Right atrium auricular region (tissue), 2 donors: Measurements from ENCODE around the gene NTN4. TPM values are rescaled to one million over a fixed set of nuclear protein-coding genes. Genes with fewer than 3 reads are reported as not detected.

Source experiments
- DNase-seq: peaks from one replicate; pipeline ENCODE4 v3.0.0-alpha.2; 2019; ENCODE audit warnings: low spot score
- H3K27ac ChIP-seq, 2 donors: fragments of 200-600 bp; sonication (generic); 1 replicate in 1 of 2; 2 replicates in 1 of 2; pipeline ENCODE4 v1.5.1; 2016 to 2019
- H3K27me3 ChIP-seq, 2 donors: fragments of 200-600 bp; sonication (generic); one replicate each; pipeline versions ENCODE4 v1.5.1 to v1.6.0; 2017 to 2019
- H3K36me3 ChIP-seq: fragments of 200-600 bp; sonication (generic); one replicate; pipeline ENCODE4 v1.5.1; 2016
- H3K4me1 ChIP-seq, 2 donors: fragments of 200-600 bp; sonication (generic); one replicate each; pipeline versions ENCODE4 v1.5.1 to v1.6.0; 2017 to 2019
- H3K4me3 ChIP-seq, 2 donors: fragments of 200-600 bp; sonication (generic); 1 replicate in 1 of 2; 2 replicates in 1 of 2; pipeline ENCODE4 v1.5.1; 2017 to 2019; ENCODE audit warnings: mild to moderate bottlenecking in 1 of 2, moderate library complexity in 1 of 2
- H3K9me3 ChIP-seq, 2 donors: fragments of 200-600 bp; sonication (generic); one replicate each; pipeline ENCODE4 v1.5.1; 2019
- total RNA-seq, 2 donors: library from RNA; depleted of rRNA; stranded (reverse); fragments of >200 nt; gene quantifications; one replicate each; pipeline ENCODE4 v1.1.0, GENCODE V29; 2016
- TF ChIP-seq, protein P1 (sequence below), 2 donors: fragments of 200-600 bp; sonication (generic); IDR thresholded peaks; one replicate each; pipeline ENCODE4 v1.5.1; 2019; ENCODE audit warnings: antibody characterized with exemption in 2 of 2

The NTN4 gene
- total RNA-seq, 2 donors from 2014 or later = 69.0 to 85.3 TPM

DNA sequence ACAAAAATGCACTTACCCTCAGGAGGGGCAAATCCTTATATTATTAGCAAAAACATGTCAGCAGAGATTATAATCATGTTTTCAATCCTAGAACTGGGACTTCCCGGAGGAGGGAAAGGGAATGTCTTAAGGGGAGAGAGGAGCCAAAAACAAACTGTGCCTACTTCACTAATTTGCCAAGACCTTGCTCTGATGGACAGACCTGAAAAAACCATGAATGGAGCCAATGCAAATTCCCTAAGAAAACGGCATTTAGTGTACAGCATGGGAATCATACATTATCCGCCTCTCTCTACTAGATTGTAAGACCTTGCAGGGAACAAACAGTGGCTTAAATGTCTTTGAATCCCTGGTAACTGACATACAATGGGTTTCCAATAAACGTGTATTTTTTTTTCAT, 70.4 kb downstream of the NTN4 start:
- no peaks in the 10 kb centered on the region for H3K27me3 ChIP-seq
- TF ChIP-seq, protein P1, sequence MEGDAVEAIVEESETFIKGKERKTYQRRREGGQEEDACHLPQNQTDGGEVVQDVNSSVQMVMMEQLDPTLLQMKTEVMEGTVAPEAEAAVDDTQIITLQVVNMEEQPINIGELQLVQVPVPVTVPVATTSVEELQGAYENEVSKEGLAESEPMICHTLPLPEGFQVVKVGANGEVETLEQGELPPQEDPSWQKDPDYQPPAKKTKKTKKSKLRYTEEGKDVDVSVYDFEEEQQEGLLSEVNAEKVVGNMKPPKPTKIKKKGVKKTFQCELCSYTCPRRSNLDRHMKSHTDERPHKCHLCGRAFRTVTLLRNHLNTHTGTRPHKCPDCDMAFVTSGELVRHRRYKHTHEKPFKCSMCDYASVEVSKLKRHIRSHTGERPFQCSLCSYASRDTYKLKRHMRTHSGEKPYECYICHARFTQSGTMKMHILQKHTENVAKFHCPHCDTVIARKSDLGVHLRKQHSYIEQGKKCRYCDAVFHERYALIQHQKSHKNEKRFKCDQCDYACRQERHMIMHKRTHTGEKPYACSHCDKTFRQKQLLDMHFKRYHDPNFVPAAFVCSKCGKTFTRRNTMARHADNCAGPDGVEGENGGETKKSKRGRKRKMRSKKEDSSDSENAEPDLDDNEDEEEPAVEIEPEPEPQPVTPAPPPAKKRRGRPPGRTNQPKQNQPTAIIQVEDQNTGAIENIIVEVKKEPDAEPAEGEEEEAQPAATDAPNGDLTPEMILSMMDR (IDR thresholded peaks at IDR 0.05) = no peak
- H3K4me3 ChIP-seq = no peak overlapping the region
- H3K9me3 ChIP-seq = no peaks in the 10 kb centered on the region
- H3K4me1 ChIP-seq = peaks cover 0 to 20% of the 10 kb centered on the region in 2 donors
- H3K27ac ChIP-seq = no peak overlapping the region
- no peak for DNase-seq
- no peaks in the 10 kb centered on the region for H3K36me3 ChIP-seq

DNA sequence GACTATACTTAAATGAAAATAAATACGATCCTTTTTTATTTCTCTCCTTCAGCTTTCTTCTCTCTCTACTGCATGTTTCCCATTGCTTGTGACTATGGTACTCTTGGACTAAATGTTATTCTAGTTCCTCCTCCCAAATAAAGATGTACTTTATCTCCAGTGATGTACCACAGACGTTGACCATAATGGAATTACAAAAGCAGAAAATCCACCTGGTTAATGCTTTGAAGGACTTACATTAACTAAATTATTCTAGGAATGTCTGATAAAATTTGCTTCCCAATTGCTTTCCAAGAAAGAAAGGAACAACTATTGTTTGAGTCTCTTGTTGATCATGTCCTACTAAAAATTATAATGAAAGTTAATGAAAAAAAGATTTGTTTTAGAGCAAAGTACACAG, 71.8 kb downstream of the NTN4 start:
- Histone ChIP-seq H3K27ac (no peak overlapping the region), H3K27me3 (no peaks in the 10 kb centered on the region), H3K36me3 (no peaks in the 10 kb centered on the region), H3K9me3 (no peaks in the 10 kb centered on the region), H3K4me1 (peaks cover 0 to 20% of the 10 kb centered on the region in 2 donors), H3K4me3 (no peak overlapping the region)
- DNase-seq = no peak
- TF ChIP-seq, protein P1 (IDR thresholded peaks at IDR 0.05) = no peak

DNA sequence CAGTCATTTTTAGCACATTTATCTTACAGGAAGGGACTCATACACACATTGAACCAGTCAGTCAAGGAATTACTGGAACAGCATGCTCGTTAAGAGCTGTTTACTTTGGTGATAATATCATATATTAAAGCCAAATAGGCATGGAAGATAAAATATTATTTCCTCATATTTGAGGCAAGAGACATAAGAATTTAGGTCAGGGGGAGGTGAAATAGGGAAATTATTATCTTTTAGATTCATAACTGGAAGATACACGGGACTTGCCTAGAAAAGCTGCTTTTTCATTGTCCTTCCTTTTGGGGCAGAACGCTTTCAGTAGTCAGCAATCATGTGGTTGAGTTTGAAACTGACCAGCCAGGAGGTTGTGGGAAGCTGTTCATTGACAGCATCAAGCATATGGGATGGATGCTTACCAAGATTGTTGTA, 72.5 kb downstream of the NTN4 start:
- H3K4me1 ChIP-seq = peaks cover 0 to 20% of the 10 kb centered on the region in 2 donors
- peaks cover 2% of the 10 kb centered on the region for H3K36me3 ChIP-seq
- H3K27ac ChIP-seq = peak overlapping the region in 1 of 2 donors; percentile 21
- TF ChIP-seq, protein P1 (IDR thresholded peaks at IDR 0.05) = no peak
- H3K4me3 ChIP-seq = no peak overlapping the region
- H3K9me3 ChIP-seq = no peaks in the 10 kb centered on the region
- DNase-seq = no peak
- H3K27me3 ChIP-seq = no peaks in the 10 kb centered on the region

DNA sequence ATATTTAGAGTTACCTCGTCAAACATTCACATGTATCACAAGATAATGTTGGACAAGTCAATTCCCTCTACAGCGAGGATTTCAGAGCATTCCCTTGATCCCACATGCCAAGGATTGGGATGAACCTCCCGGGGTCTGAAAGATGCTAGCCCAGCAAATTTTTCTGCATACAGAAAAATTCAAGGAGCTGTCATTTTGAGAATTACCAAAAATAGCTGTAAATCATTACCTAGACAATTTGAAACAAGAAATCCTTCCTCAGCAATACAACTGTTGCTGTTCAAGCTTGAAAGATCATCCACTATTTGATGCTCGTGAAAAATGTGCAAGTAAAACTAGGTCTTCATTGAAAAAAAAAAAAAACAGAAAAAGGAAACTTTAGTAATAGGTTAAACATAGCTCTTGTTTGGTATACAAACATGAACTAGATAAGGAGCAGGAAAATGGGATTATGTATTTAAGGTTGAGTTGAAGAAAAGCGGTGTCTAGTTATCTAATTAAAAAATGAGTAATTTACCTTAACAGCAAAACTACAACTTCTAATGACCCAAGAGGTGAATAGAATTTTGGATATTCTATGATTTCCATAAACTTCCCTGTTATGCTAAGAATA, 73.1 kb downstream of the NTN4 start:
- peaks cover 4% of the 10 kb centered on the region for H3K36me3 ChIP-seq
- no peak overlapping the region for H3K4me3 ChIP-seq
- no peaks in the 10 kb centered on the region for H3K9me3 ChIP-seq
- TF ChIP-seq, protein P1 (IDR thresholded peaks at IDR 0.05) = no peak
- no peak for DNase-seq
- H3K27me3 ChIP-seq = no peaks in the 10 kb centered on the region
- peak overlapping the region in 1 of 2 donors; percentile 21 for H3K27ac ChIP-seq
- peaks cover 0 to 20% of the 10 kb centered on the region in 2 donors for H3K4me1 ChIP-seq

DNA sequence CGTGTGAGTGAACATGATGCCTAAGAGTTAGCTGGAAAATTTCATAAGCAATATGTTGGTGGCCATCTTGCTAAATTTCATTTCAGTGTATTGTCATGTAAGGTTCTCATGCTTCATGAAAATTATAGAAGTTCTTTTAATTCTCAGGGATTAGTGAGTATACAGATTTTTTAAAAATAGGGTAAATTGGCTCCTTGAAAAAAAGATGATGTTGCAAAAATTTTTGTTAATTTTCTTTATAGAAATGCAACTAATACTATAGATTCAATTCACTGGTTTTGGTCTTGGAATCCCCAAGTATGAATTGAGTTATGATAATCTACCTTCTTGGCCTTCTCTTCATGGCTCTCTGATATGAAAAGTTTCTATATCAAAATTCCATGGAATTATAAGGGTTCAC, 75.4 kb downstream of the NTN4 start:
- peaks cover 0 to 14% of the 10 kb centered on the region in 2 donors for H3K4me1 ChIP-seq
- H3K4me3 ChIP-seq = no peak overlapping the region
- H3K27ac ChIP-seq = no peak overlapping the region
- TF ChIP-seq, protein P1 (IDR thresholded peaks at IDR 0.05) = no peak
- H3K27me3 ChIP-seq = no peaks in the 10 kb centered on the region
- H3K9me3 ChIP-seq = no peaks in the 10 kb centered on the region
- peaks cover 16% of the 10 kb centered on the region for H3K36me3 ChIP-seq
- no peak for DNase-seq

DNA sequence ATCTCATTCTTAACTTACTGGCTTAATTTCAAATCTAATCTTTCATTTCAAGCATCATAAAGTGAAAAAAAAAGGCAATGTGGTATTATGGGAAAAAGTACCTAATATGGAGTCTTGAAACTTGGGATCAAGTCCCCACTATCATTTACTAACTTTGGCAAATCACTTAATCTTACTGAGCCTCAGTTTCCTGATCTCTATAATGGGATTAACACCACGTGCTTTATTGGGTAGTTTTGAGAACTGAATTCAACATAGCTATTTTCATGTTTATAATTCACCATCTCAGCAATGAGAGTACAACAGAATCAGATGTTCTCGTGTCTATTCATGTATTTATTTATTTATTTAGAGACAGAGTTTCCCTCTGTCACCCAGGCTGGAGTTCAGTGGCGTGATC, 78.3 kb downstream of the NTN4 start:
- no peak for DNase-seq
- Histone ChIP-seq H3K36me3 (peaks cover 19% of the 10 kb centered on the region), H3K4me1 (peaks cover 0 to 6% of the 10 kb centered on the region in 2 donors), H3K4me3 (no peak overlapping the region), H3K27ac (no peak overlapping the region), H3K27me3 (no peaks in the 10 kb centered on the region), H3K9me3 (no peaks in the 10 kb centered on the region)
- TF ChIP-seq, protein P1 (IDR thresholded peaks at IDR 0.05) = no peak
